Fibroblast of peridontal ligament (primary cell): ENCODE data around the gene GNAT2.

Experiments
- DNase-seq: peaks from one replicate; pipeline ENCODE4 v3.0.0-alpha.2; 2010; ENCODE audit errors: extremely low read depth

GNAT2 gene

GRCh38 chr1:109641861-109642260 lies 22.4 kb upstream of the GNAT2 start:
- no peak for DNase-seq

- DNase-seq, result no peak
Measured at GRCh38 chr1:109641078-109641740, 21.8 kb upstream of the GNAT2 start.

- peak; percentile 62 for DNase-seq
Measured at GRCh38 chr1:109640285-109640865, 21.0 kb upstream of the GNAT2 start.

- no peak for DNase-seq
Measured at GRCh38 chr1:109639841-109640184, 20.4 kb upstream of the GNAT2 start.

- DNase-seq, result no peak
Measured at GRCh38 chr1:109639063-109639840, 19.8 kb upstream of the GNAT2 start.

GRCh38 chr1:109637446-109637845 lies 18.0 kb upstream of the GNAT2 start:
- DNase-seq, result no peak

- DNase-seq, result peak; percentile 81
Measured at GRCh38 chr1:109636201-109636952, 17.0 kb upstream of the GNAT2 start.

GRCh38 chr1:109635862-109636200 lies 16.4 kb upstream of the GNAT2 start:
- no peak for DNase-seq

GRCh38 chr1:109634771-109635750 lies 15.6 kb upstream of the GNAT2 start:
- DNase-seq, result no peak

GRCh38 chr1:109634292-109634691 lies 14.9 kb upstream of the GNAT2 start:
- DNase-seq, result no peak

- no peak for DNase-seq
Measured at GRCh38 chr1:109632671-109633346, 13.4 kb upstream of the GNAT2 start.

GRCh38 chr1:109631513-109632505 lies 12.4 kb upstream of the GNAT2 start:
- no peak for DNase-seq

- no peak for DNase-seq
Measured at GRCh38 chr1:109630898-109631512, 11.6 kb upstream of the GNAT2 start.

GRCh38 chr1:109630081-109630897 lies 10.9 kb upstream of the GNAT2 start:
- no peak for DNase-seq

GRCh38 chr1:109629372-109630030 lies 10.1 kb upstream of the GNAT2 start:
- no peak for DNase-seq

GRCh38 chr1:109628540-109629321 lies 9.3 kb upstream of the GNAT2 start:
- no peak for DNase-seq
